HepG2 (cell line): ENCODE data around the gene ZNF24. TPM values are rescaled to one million over a fixed set of nuclear protein-coding genes. Genes with fewer than 3 reads are reported as not detected.

Source experiments
- ATAC-seq: fragments of 200-7000 bp; cut with Tn5 transposase; 3 replicates; pipeline ENCODE4 v1.9.1; 2020; ENCODE audit warnings: mild to moderate bottlenecking, moderate library complexity
- BruUV-seq: library from RNA; stranded (reverse); fragments of 400-500 nt; replicated peaks from 2 replicates; lab custom pipeline; 2021; lab: Mats Ljungman, UMichigan
- CTCF ChIA-PET: fragments of 300-600 bp; formaldehyde crosslinking; extraction: SDS; loops from one replicate; lab custom pipeline; 2021; ENCODE audit warnings: low total read pairs, inconsistent platforms, low intra/inter-chr PET ratio; lab: Yijun Ruan, JAX
- POLR2A ChIA-PET: fragments of 350-600 bp; sonication (Branson Sonifier 250); formaldehyde crosslinking; loops from one replicate; lab custom pipeline; 2020; ENCODE audit warnings: antibody characterized with exemption, inconsistent platforms; lab: Yijun Ruan, JAX
- DNase-seq: peaks from one replicate; pipeline ENCODE4 v3.0.0-alpha.2; 2015; ENCODE audit warnings: low spot score
- FAIRE-seq: peaks from 3 replicates; lab custom pipeline; 2011; peaks lifted over from hg19 to GRCh38; lab: Jason Lieb, UNC
- H2AFZ ChIP-seq: one replicate; pipeline ENCODE4 v1.6.1; 2011; ENCODE audit warnings: low read length, inconsistent platforms
- H3K27ac ChIP-seq: fragments of 300-600 bp; 3 replicates; pipeline ENCODE4 v1.8.0; 2011; ENCODE audit warnings: mixed run types, mild to moderate bottlenecking, mixed read lengths, low read length, inconsistent platforms; ENCODE audit not compliant: insufficient read depth; ENCODE audit errors: extremely low read length
- H3K27me3 ChIP-seq, 2 experiments: fragments of 200-600 bp in 1 of 2; 2 replicates in 1 of 2; 3 replicates in 1 of 2; pipeline versions ENCODE4 v1.6.0 to v1.8.0; 2011; ENCODE audit warnings: low read length in 2 of 2, mild to moderate bottlenecking in 2 of 2, moderate library complexity in 2 of 2, inconsistent platforms in 1 of 2; ENCODE audit not compliant: insufficient read depth in 2 of 2, control insufficient read depth in 1 of 2
- H3K36me3 ChIP-seq, 2 experiments: fragments of 200-600 bp in 1 of 2; replicated peaks in 1 of 2; 2 replicates in 1 of 2; 3 replicates in 1 of 2; pipeline versions ENCODE4 v1.5.1 to v1.8.0; 2011; ENCODE audit warnings: low read length in 2 of 2, inconsistent platforms in 1 of 2; ENCODE audit not compliant: insufficient read depth in 2 of 2, control insufficient read depth in 1 of 2
- H3K4me1 ChIP-seq: 2 replicates; pipeline ENCODE4 v1.5.1; 2012; ENCODE audit warnings: low read length, inconsistent platforms; ENCODE audit not compliant: insufficient read depth
- H3K4me2 ChIP-seq: 2 replicates; pipeline ENCODE4 v1.6.0; 2011; ENCODE audit warnings: low read depth, low read length, inconsistent platforms
- H3K4me3 ChIP-seq, 3 experiments: fragments of 200-600 bp in 1 of 3; sonication (generic), shearing (Covaris generic) in 1 of 3; replicated peaks in 1 of 3; 2 replicates each; pipeline ENCODE4 v1.5.1; 2011 to 2016; ENCODE audit warnings: low read length in 3 of 3, inconsistent platforms in 2 of 3, low read depth in 2 of 3, mild to moderate bottlenecking in 2 of 3, control low read depth in 1 of 3, mixed read lengths in 1 of 3; ENCODE audit not compliant: insufficient read depth in 1 of 3
- H3K79me2 ChIP-seq: one replicate; pipeline ENCODE4 v1.6.1; 2011; ENCODE audit warnings: low read length, inconsistent platforms; ENCODE audit not compliant: insufficient read depth
- H3K9ac ChIP-seq: 2 replicates; pipeline ENCODE4 v1.6.0; 2011; ENCODE audit warnings: mild to moderate bottlenecking, low read depth, low read length, inconsistent platforms; ENCODE audit not compliant: insufficient read depth
- H3K9me3 ChIP-seq: 2 replicates; pipeline ENCODE4 v1.5.1; 2012; ENCODE audit warnings: mild to moderate bottlenecking, low read length
- H4K20me1 ChIP-seq: 2 replicates; pipeline ENCODE4 v1.6.0; 2011; ENCODE audit warnings: inconsistent platforms, mild to moderate bottlenecking, low read length, moderate library complexity; ENCODE audit not compliant: insufficient read depth
- DPF2 ChIP-seq: sonication (generic); formaldehyde crosslinking; IDR thresholded peaks from 2 replicates; pipeline ENCODE4 v1.4.0; 2020; ENCODE audit warnings: mild to moderate bottlenecking, low read depth, missing genetic modification reagents, borderline replicate concordance
- HDAC1 ChIP-seq: sonication (generic); formaldehyde crosslinking; IDR thresholded peaks from 2 replicates; pipeline ENCODE4 v1.5.1; 2020; ENCODE audit warnings: mild to moderate bottlenecking, missing genetic modification reagents
- HOXA3 ChIP-seq: sonication (generic); formaldehyde crosslinking; IDR thresholded peaks from 2 replicates; pipeline ENCODE4 v1.5.0; 2020; ENCODE audit warnings: missing genetic modification reagents
- SMAD3 ChIP-seq: sonication (generic); formaldehyde crosslinking; IDR thresholded peaks from 2 replicates; pipeline ENCODE4 v1.4.0; 2020; ENCODE audit warnings: missing genetic modification reagents
- XRCC5 ChIP-seq: fragments of 200-400 bp; formaldehyde crosslinking; optimal IDR thresholded peaks from 2 replicates; pipeline ENCODE3; 2017; ENCODE audit warnings: mild to moderate bottlenecking, low read length
- ZNF143 ChIP-seq: sonication (generic); formaldehyde crosslinking; IDR thresholded peaks from 2 replicates; pipeline ENCODE4 v1.4.0; 2020; ENCODE audit warnings: missing genetic modification reagents
- ZNF317 ChIP-seq: sonication (generic); formaldehyde crosslinking; IDR thresholded peaks from 2 replicates; pipeline ENCODE4 v1.5.0; 2020; ENCODE audit warnings: mild to moderate bottlenecking, missing genetic modification reagents
- ZNF350 ChIP-seq: sonication (generic); formaldehyde crosslinking; IDR thresholded peaks from 2 replicates; pipeline ENCODE4 v1.4.0; 2020; ENCODE audit warnings: mild to moderate bottlenecking, low read depth, missing genetic modification reagents, borderline replicate concordance
- ZNF367 ChIP-seq: sonication (generic); formaldehyde crosslinking; IDR thresholded peaks from 2 replicates; pipeline ENCODE4 v1.4.0; 2020; ENCODE audit warnings: missing genetic modification reagents, borderline replicate concordance
- ZNF550 ChIP-seq: sonication (generic); formaldehyde crosslinking; IDR thresholded peaks from 2 replicates; pipeline ENCODE4 v1.4.0; 2020; ENCODE audit warnings: mild to moderate bottlenecking, missing genetic modification reagents, borderline replicate concordance
- ZNF557 ChIP-seq: sonication (generic); formaldehyde crosslinking; IDR thresholded peaks from 2 replicates; pipeline ENCODE4 v1.4.0; 2020; ENCODE audit warnings: missing genetic modification reagents
- ZNF605 ChIP-seq: sonication (generic); formaldehyde crosslinking; IDR thresholded peaks from 2 replicates; pipeline ENCODE4 v1.8.0; 2022; ENCODE audit warnings: mild to moderate bottlenecking, missing genetic modification reagents
- ZNF678 ChIP-seq: sonication (generic); formaldehyde crosslinking; IDR thresholded peaks from 2 replicates; pipeline ENCODE4 v1.4.0; 2020; ENCODE audit warnings: mild to moderate bottlenecking, missing genetic modification reagents
- ZNF816 ChIP-seq: sonication (generic); formaldehyde crosslinking; IDR thresholded peaks from 2 replicates; pipeline ENCODE4 v1.8.0; 2022; ENCODE audit warnings: missing genetic modification reagents, mild to moderate bottlenecking, borderline replicate concordance
- ZSCAN29 ChIP-seq: sonication (generic); formaldehyde crosslinking; conservative IDR thresholded peaks from 2 replicates; pipeline ENCODE4 v1.4.0; 2020; ENCODE audit warnings: mild to moderate bottlenecking, missing genetic modification reagents
- WGBS: methylation state at CpG from one replicate; pipeline ENCODE4 v1.1.6; 2017; ENCODE audit warnings: low lambda C conversion rate; 5-methylcytosine and 5-hydroxymethylcytosine counted together
- in situ Hi-C: cut with HindIII; loops from 2 replicates; pipeline ENCODE4 v1.10.0; 2017; ENCODE audit warnings: low pct_unique_long_range_greater_than_20kb; ENCODE audit not compliant: extremely low pct_ligation_motif_present
- intact Hi-C: fragments of 100-400 bp; cut with micrococcal nuclease; formaldehyde crosslinking; loops from one replicate; pipeline ENCODE4 v1.10.0; 2022; ENCODE audit not compliant: unreplicated experiment
- polyA plus RNA-seq, 8 experiments: library from polyadenylated mRNA; depleted of rRNA in 3 of 8; stranded (reverse) in 7 of 8; unstranded in 1 of 8; fragments of >200 nt; fragmentation: Illumina TruSeq in 4 of 8; extraction: Trizol in 4 of 8; gene quantifications; 2 replicates each; pipeline versions ENCODE4 v1.2.1 to v1.2.3, GENCODE V29; 2011 to 2016; ENCODE audit warnings: low read depth in 4 of 8, missing spikeins in 1 of 8, mixed read lengths in 1 of 8; ENCODE audit not compliant: insufficient read depth in 1 of 8
- total RNA-seq, 5 experiments: library from RNA; depleted of rRNA; stranded (reverse); fragments of >200 nt; fragmentation: Illumina TruSeq; extraction: Trizol; gene quantifications; 2 replicates each; pipeline ENCODE4 v1.2.3, GENCODE V29; 2016; ENCODE audit warnings: low read depth in 1 of 5
- TF ChIP-seq, protein P1 (sequence below): sonication (generic); formaldehyde crosslinking; IDR thresholded peaks from 2 replicates; pipeline ENCODE4 v1.4.0; 2020; ENCODE audit warnings: mild to moderate bottlenecking, missing genetic modification reagents, borderline replicate concordance
- TF ChIP-seq, protein P2 (sequence below): IDR thresholded peaks from 2 replicates; pipeline ENCODE4 v1.6.1; 2016; ENCODE audit warnings: low read depth, borderline replicate concordance
- TF ChIP-seq, protein P3 (sequence below): sonication (generic); formaldehyde crosslinking; conservative IDR thresholded peaks from 2 replicates; pipeline ENCODE4 v1.4.0; 2020; ENCODE audit warnings: missing genetic modification reagents
- TF ChIP-seq, protein P4 (sequence below): fragments of 450-650 bp; IDR thresholded peaks from 2 replicates; pipeline ENCODE4 v1.6.1; 2017; ENCODE audit warnings: mild to moderate bottlenecking

Gene ZNF24
- total and polyA plus RNA-seq, 2 of the 13 experiments (the other 11 are each of a cell fraction or from before 2014, with no cell fraction given), result 19.5 to 41.1 TPM

DNA sequence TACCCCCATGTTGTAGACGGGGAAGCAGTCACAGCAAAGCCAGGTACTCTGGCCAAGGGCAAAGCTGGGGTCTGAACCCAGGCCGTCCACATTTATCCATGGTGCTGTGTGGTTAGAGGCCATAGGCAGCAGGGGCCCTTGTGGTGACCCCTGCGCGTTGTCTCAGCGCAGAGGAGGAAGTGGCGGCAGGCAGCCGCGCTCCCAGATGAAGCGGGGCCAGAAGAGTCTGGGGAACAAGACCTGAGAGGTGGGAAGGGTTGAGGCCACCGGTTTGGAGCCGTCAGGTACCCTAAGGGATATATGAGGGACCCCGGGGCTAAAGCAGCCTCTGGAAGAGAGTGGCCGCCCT is 32.1 kb upstream of the ZNF24 start (continued):
- no peak for TF ChIP-seq ZNF605 (CRISPR knock-in tag)
- TF ChIP-seq ZSCAN29, result no peak
- TF ChIP-seq ZNF678, result no peak
- TF ChIP-seq, protein P1, sequence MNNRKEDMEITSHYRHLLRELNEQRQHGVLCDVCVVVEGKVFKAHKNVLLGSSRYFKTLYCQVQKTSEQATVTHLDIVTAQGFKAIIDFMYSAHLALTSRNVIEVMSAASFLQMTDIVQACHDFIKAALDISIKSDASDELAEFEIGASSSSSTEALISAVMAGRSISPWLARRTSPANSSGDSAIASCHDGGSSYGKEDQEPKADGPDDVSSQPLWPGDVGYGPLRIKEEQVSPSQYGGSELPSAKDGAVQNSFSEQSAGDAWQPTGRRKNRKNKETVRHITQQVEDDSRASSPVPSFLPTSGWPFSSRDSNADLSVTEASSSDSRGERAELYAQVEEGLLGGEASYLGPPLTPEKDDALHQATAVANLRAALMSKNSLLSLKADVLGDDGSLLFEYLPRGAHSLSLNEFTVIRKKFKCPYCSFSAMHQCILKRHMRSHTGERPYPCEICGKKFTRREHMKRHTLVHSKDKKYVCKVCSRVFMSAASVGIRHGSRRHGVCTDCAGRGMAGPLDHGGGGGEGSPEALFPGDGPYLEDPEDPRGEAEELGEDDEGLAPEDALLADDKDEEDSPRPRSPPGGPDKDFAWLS (CRISPR knock-in tag), result no peak
- no peak for TF ChIP-seq SMAD3
- TF ChIP-seq ZNF143 (CRISPR knock-in tag), result no peak
- TF ChIP-seq, protein P2, sequence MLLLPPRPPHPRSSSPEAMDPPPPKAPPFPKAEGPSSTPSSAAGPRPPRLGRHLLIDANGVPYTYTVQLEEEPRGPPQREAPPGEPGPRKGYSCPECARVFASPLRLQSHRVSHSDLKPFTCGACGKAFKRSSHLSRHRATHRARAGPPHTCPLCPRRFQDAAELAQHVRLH (CRISPR knock-in tag), result 0 out of 2 replicates have a peak, but pooled peaks have one; percentile 1
- peak; percentile 20; the same call in 1 of the 2 replicates for TF ChIP-seq HOXA3 (CRISPR knock-in tag)

DNA sequence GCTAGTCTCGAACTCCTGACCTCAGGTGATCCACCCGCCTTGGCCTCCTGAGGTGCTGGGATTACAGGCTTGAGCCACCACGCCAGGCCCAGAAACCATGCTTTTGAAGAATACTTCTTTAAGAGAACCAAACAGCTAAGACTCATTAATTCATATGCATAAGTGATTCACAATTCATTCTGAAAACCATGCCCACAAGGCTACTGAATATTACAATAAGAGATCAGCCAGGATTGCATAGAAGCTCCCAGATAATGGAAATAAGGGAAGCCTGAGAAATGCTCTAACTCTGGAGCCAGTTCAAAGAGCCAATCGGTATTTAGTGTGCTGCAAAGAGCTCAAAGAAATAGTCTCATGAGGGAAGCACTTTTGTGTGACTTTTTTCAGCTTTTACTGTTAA is 30.5 kb upstream of the ZNF24 start:
- ChIA-PET CTCF (no interaction called here), POLR2A (no interaction called here)
- no peaks in the 10 kb centered on the region; a peak in 1 of 5 replicates for H3K27me3 ChIP-seq
- no peaks in the 10 kb centered on the region for H3K36me3 ChIP-seq
- H3K9me3 ChIP-seq, result no peaks in the 10 kb centered on the region
- H3K4me2 ChIP-seq, result no peak overlapping the region
- no TSS peak for BruUV-seq
- no peak overlapping the region for H3K9ac ChIP-seq
- in situ Hi-C loops (loop anchor here (25.0 kb wide), 1 partner anchor 588 kb away; the partner anchor contains the start of gene RMP24), intact Hi-C loops (no loop called here)
- ATAC-seq (no peak), DNase-seq (no peak), FAIRE-seq (no peak)
- H3K79me2 ChIP-seq, result no peaks in the 10 kb centered on the region
- no peak overlapping the region for H2AFZ ChIP-seq
- H4K20me1 ChIP-seq, result no peaks in the 10 kb centered on the region
- 88% methylated on average over 3 of the region's 4 CpGs for WGBS
- no peak overlapping the region for H3K4me3 ChIP-seq
- no peak overlapping the region for H3K27ac ChIP-seq
- H3K4me1 ChIP-seq, result peaks cover 6% of the 10 kb centered on the region; the same call in 1 of the 2 replicates
- TF ChIP-seq, protein P3, sequence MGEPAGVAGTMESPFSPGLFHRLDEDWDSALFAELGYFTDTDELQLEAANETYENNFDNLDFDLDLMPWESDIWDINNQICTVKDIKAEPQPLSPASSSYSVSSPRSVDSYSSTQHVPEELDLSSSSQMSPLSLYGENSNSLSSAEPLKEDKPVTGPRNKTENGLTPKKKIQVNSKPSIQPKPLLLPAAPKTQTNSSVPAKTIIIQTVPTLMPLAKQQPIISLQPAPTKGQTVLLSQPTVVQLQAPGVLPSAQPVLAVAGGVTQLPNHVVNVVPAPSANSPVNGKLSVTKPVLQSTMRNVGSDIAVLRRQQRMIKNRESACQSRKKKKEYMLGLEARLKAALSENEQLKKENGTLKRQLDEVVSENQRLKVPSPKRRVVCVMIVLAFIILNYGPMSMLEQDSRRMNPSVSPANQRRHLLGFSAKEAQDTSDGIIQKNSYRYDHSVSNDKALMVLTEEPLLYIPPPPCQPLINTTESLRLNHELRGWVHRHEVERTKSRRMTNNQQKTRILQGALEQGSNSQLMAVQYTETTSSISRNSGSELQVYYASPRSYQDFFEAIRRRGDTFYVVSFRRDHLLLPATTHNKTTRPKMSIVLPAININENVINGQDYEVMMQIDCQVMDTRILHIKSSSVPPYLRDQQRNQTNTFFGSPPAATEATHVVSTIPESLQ, result no peak
- TF ChIP-seq ZNF550 (CRISPR knock-in tag) (no peak), HDAC1 (no peak), ZNF367 (CRISPR knock-in tag) (no peak), XRCC5 (no peak), ZNF317 (CRISPR knock-in tag) (no peak), ZNF350 (CRISPR knock-in tag) (no peak), ZNF816 (CRISPR knock-in tag) (no peak), ZNF557 (CRISPR knock-in tag) (no peak), DPF2 (CRISPR knock-in tag) (no peak)
- TF ChIP-seq, protein P4, sequence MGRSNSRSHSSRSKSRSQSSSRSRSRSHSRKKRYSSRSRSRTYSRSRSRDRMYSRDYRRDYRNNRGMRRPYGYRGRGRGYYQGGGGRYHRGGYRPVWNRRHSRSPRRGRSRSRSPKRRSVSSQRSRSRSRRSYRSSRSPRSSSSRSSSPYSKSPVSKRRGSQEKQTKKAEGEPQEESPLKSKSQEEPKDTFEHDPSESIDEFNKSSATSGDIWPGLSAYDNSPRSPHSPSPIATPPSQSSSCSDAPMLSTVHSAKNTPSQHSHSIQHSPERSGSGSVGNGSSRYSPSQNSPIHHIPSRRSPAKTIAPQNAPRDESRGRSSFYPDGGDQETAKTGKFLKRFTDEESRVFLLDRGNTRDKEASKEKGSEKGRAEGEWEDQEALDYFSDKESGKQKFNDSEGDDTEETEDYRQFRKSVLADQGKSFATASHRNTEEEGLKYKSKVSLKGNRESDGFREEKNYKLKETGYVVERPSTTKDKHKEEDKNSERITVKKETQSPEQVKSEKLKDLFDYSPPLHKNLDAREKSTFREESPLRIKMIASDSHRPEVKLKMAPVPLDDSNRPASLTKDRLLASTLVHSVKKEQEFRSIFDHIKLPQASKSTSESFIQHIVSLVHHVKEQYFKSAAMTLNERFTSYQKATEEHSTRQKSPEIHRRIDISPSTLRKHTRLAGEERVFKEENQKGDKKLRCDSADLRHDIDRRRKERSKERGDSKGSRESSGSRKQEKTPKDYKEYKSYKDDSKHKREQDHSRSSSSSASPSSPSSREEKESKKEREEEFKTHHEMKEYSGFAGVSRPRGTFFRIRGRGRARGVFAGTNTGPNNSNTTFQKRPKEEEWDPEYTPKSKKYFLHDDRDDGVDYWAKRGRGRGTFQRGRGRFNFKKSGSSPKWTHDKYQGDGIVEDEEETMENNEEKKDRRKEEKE, result no peak
